PC-3 (cell line): ENCODE measurements around the gene TUBB2B.

Source experiments
- CTCF ChIP-seq: fragments of 300-600 bp; sonication (generic); conservative IDR thresholded peaks from 2 replicates; pipeline ENCODE4 v1.5.1; 2017; ENCODE audit warnings: antibody characterized with exemption, low read depth, mild to moderate bottlenecking, low read length
- EZH2 ChIP-seq: fragments of 300-600 bp; sonication (generic); IDR thresholded peaks from one replicate; pipeline ENCODE4 v1.6.1; 2017; ENCODE audit warnings: antibody characterized with exemption, mild to moderate bottlenecking, low read length; ENCODE audit not compliant: unreplicated experiment
- EZH2phosphoT487 ChIP-seq: fragments of 300-600 bp; sonication (generic); IDR thresholded peaks from 2 replicates; pipeline ENCODE4 v1.6.1; 2018; ENCODE audit warnings: mild to moderate bottlenecking, antibody characterized with exemption, low read length, borderline replicate concordance

GRCh38 chr6:3245216-3245615, 17.8 kb upstream of the TUBB2B start:
- no peak for TF ChIP-seq CTCF
- TF ChIP-seq EZH2phosphoT487 = no peak
- TF ChIP-seq EZH2 = no peak
